ENCODE measurements around the gene IGSF21. TPM values are rescaled to one million over a fixed set of nuclear protein-coding genes. Genes with fewer than 3 reads are reported as not detected.

IGSF21 gene
- total and polyA plus RNA-seq, 2 of the 4 experiments (the other 2 are of a cell fraction) = not detected

- no peak for DNase-seq
- Histone ChIP-seq H3K4me1 (ENCODE audit: control insufficient read depth, insufficient read depth, low read length) (no peaks in the 10 kb centered on the region), H2AK5ac (ENCODE audit: low read depth, low read length) (no peak overlapping the region), H2BK15ac (ENCODE audit: low read depth, low read length) (no peak overlapping the region), H4K91ac (ENCODE audit: insufficient read depth, low read depth, low read length) (no peak overlapping the region), H3K9ac (ENCODE audit: low read depth, low read length) (no peak overlapping the region), H3K23ac (ENCODE audit: low read depth, low read length) (no peak overlapping the region), H3K27me3 (ENCODE audit: control insufficient read depth, insufficient read depth, low read length) (no peaks in the 10 kb centered on the region), H3K14ac (replicated peaks; ENCODE audit: low read depth, low read length) (no peak overlapping the region), H3K9me3 (ENCODE audit: control insufficient read depth, insufficient read depth, low read length) (peaks cover 25% of the 10 kb centered on the region), H2AFZ (replicated peaks; ENCODE audit: low read length, poor library complexity) (no peak overlapping the region), H2BK5ac (ENCODE audit: low read depth, low read length, poor library complexity, severe bottlenecking) (no peak overlapping the region), H4K5ac (ENCODE audit: low read depth, low read length) (no peak overlapping the region), H3K4ac (ENCODE audit: low read depth, low read length) (no peak overlapping the region), H3K36me3 (ENCODE audit: control insufficient read depth, insufficient read depth, low read length) (no peaks in the 10 kb centered on the region), H3K9me1 (ENCODE audit: insufficient read depth, low read length) (no peaks in the 10 kb centered on the region), H3K27ac (ENCODE audit: insufficient read depth, low read length) (no peak overlapping the region), H3K4me3 (ENCODE audit: insufficient read depth, low read depth, low read length) (no peak overlapping the region), H3K18ac (ENCODE audit: low read depth, low read length) (no peak overlapping the region), H2BK20ac (ENCODE audit: low read depth, low read length) (no peak overlapping the region), H3K56ac (ENCODE audit: extremely low read depth, insufficient read depth, low read length) (no peak overlapping the region), H4K8ac (ENCODE audit: low read depth in 2 of 2, low read length in 2 of 2) (no peak overlapping the region), H4K20me1 (ENCODE audit: insufficient read depth, low read length) (no peaks in the 10 kb centered on the region), H2AK9ac (replicated peaks; ENCODE audit: low read depth, low read length, poor library complexity) (no peak overlapping the region), H2BK120ac (ENCODE audit: low read depth, low read length) (no peak overlapping the region), H3K79me1 (ENCODE audit: low read depth in 1 of 2, low read length in 2 of 2) (no peaks in the 10 kb centered on the region), H3K4me2 (ENCODE audit: low read depth, low read length) (no peak overlapping the region)
- intact Hi-C loops (cut with micrococcal nuclease) (no loop called here), in situ Hi-C loops (cut with MboI; ENCODE audit: low sequenced_read_pairs) (no loop called here), dilution Hi-C loops (cut with HindIII; ENCODE audit: low sequenced_read_pairs, unreplicated experiment) (no loop called here)
- ChIA-PET POLR2A (ENCODE audit: unreplicated experiment) (no interaction called here), CTCF (no interaction called here)
- TF ChIP-seq CHD1 (IDR thresholded peaks at IDR 0.05; ENCODE audit: low read depth, low read length) (no peak), RAD21 (IDR thresholded peaks at IDR 0.05; ENCODE audit: low read length) (no peak), MXI1 (IDR thresholded peaks at IDR 0.05; ENCODE audit: borderline replicate concordance, low read depth, low read length) (no peak), NFE2L2 (IDR thresholded peaks at IDR 0.05; ENCODE audit: low read depth, low read length) (no peak), CEBPB (IDR thresholded peaks at IDR 0.05; ENCODE audit: low read depth, low read length) (no peak), RFX5 (IDR thresholded peaks at IDR 0.05; ENCODE audit: low read depth, low read length) (no peak), RCOR1 (IDR thresholded peaks at IDR 0.05; ENCODE audit: insufficient replicate concordance, low read length) (no peak), ELK1 (IDR thresholded peaks at IDR 0.05; ENCODE audit: borderline replicate concordance, low read depth, low read length) (no peak), CTCF (conservative IDR thresholded peaks at IDR 0.05; ENCODE audit: low read depth, low read length) (no peak), BHLHE40 (IDR thresholded peaks at IDR 0.05; ENCODE audit: low read depth, low read length) (no peak), MAZ (IDR thresholded peaks at IDR 0.05; ENCODE audit: borderline replicate concordance, low read depth, low read length) (no peak), SMC3 (IDR thresholded peaks at IDR 0.05; ENCODE audit: low read depth, low read length) (no peak), FOS (IDR thresholded peaks at IDR 0.05; ENCODE audit: low read depth, low read length) (no peak), POLR2A (IDR thresholded peaks at IDR 0.05; ENCODE audit: low read depth, low read length) (no peak), MAFK (IDR thresholded peaks at IDR 0.05; ENCODE audit: low read depth, low read length) (no peak), USF2 (IDR thresholded peaks at IDR 0.05; ENCODE audit: low read depth, low read length) (no peak)
- BruUV-seq (replicated peaks) = no TSS peak
- no peak for ATAC-seq (ENCODE audit: low read depth)
- WGBS, 2 experiments (ENCODE audit: extremely low coverage in 2 of 2, insufficient read length in 1 of 2) = 45% methylated on average over 3 of the region's 7 CpGs; no CpG with 5 or more reads in 1 of the 2 experiments
Observed at GRCh38 chr1:18285538-18285924, 177.9 kb downstream of the IGSF21 start.

All from IMR-90 (cell line).